ENCODE data around the gene CSPG5.

Gene CSPG5

DNA sequence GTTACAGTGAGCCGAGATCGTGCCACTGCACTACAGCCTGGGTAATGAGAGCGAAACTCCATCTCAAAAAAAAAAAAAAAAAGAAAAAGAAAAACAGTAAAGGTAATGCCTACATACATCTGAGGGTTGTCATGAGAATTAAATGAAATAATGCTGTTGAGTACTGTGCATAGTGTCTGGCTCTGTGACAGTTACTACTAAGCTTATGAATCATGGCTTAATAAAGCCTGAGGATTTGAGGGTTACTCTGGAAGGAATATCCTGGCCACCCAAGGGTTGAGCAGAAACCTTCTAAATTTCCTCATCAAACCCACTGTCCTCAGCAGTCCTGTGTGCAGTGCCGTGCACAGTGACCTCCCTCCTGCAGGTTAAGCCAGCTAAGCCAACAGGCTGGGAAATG is 38.4 kb downstream of the CSPG5 start:
- no peak for DNase-seq (ENCODE audit: low spot score)

GRCh38 chr3:47536967-47537366 is 41.7 kb downstream of the CSPG5 start:
- DNase-seq (ENCODE audit: low spot score), result no peak

GRCh38 chr3:47536221-47536891 is 42.3 kb downstream of the CSPG5 start:
- DNase-seq (ENCODE audit: low spot score), result no peak

DNA sequence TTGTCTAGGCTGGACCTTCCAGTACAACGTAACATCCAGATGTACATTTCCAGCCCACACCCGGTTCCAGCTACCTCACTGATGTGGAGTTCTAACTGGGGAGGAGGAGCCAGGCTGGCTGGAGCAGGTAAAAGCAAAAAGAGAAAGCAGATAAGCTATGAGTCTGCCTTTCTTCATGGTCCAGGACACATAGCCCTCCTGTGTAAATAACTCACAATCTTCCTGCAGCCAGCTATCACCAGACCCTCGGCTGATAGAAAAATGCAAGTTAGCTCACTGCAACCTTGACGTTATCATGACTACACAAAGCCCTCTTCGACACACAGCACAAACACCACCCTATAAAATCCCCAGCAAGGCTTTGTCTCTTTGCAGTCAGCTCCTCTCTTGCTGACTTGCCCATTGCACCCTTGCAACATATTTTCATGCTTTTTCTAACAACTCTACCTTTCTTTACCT is 44.6 kb downstream of the CSPG5 start:
- DNase-seq (ENCODE audit: low spot score), result no peak

- no peak for DNase-seq (ENCODE audit: low spot score)
Measured at GRCh38 chr3:47533481-47533880, 45.2 kb downstream of the CSPG5 start.

DNA sequence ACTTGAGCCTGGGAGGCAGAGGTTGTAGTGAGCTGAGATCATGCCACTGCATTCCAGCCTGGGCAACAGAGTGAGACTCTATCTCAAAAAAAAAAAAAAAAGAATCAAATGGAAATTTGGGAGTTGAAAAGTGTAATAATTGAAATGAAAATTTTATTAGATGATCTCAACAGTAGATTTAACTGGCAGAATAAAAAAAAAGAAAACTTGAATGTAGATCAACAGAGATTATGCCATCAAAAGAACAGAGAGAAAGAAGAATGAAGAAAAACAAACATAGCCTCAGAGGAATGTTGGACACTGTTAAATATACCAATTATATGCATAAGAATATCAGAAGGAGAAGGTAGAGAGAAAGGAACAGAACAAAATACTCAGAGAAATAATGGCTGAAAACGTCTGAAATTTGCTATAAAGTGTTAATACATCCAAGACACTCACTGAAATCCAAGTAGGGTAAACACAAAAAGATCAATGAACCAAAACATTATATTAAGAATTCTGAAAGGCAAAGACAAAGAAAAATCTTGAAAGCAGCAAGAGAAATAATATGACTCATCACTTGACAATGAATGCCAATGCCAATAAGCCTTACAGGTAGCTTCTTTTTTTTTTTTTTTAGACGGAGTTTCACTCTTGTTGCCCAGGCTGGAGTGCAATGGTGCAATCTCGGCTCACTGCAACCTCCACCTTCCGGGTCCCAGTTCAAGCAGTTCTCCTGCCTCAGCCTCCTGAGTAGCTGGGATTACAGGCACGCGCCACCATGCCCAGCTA is 50.5 kb downstream of the CSPG5 start:
- DNase-seq (ENCODE audit: low spot score), result no peak

GRCh38 chr3:47525617-47526016 is 53.0 kb downstream of the CSPG5 start:
- no peak for DNase-seq (ENCODE audit: low spot score)

- no peak for DNase-seq (ENCODE audit: low spot score)
Measured at GRCh38 chr3:47523310-47524073, 55.2 kb downstream of the CSPG5 start.

DNA sequence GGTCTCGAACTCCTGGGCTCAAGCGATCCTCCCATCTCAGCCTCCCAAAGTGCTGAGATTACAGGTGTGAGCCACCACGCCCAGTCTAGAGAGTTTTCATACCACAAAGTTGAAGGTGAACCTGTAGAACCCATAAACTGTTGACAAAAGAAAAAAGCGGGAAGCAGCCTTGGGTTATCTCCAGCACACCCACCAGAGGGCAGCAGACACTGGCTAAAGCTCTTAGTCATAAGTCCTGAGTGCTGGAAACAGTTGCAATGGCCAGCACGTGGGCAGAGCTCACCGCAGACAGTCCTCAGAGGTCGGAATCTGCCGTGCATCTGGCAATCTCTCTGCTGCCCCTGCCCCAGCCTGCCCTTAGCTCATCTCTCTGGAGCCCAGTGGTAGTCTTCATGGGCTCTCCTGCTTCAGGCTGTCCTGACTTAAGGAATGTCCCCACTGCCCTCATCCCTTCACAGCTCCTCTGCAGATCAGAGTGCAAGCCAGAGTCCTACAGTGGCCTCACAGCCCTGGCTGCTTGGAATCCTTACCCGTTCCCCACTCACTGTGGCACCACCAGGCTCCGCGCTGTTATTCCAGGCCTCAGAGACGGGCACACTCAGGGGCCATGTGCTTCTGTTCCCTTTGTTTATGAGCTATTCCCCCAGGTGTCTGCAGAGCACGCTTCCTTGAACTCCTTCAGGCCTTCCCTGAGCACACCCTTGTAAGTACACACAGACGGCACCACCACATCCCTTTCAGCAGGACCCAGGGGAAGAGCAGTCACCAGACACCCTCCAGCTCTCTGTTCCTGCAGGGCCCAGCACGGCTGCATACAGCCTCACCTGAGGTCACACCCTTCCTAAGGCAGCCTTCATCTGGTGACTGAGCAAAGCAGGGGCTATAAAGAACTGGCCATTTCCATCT is 56.3 kb downstream of the CSPG5 start:
- peak; percentile 91 for DNase-seq (ENCODE audit: low spot score)

DNA sequence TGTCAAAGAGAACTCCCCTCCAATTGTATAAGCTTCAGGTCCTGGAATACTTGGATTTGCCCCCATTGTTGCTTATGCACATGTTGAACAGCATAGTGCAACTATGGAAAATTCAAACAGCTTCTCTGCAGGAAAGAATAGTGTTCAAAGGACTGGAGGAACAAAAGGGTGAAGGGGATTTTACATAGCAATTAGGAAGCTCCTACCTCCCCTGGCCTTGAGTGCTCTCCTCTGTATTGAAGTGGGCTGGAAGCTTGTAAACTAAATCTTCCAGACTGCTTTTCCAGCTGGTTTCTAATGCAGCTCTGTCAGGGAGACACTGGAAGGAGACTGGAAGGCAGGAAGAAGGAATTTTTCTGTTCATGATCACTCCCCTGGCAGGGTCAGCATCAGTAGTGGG is 57.9 kb downstream of the CSPG5 start:
- no peak for DNase-seq (ENCODE audit: low spot score)

GRCh38 chr3:47517937-47518336 is 60.7 kb downstream of the CSPG5 start:
- DNase-seq (ENCODE audit: low spot score), result no peak

GRCh38 chr3:47515864-47516319 is 62.8 kb downstream of the CSPG5 start:
- DNase-seq (ENCODE audit: low spot score), result no peak

- no peak for DNase-seq (ENCODE audit: low spot score)
Measured at GRCh38 chr3:47515100-47515499, 63.6 kb downstream of the CSPG5 start.

DNA sequence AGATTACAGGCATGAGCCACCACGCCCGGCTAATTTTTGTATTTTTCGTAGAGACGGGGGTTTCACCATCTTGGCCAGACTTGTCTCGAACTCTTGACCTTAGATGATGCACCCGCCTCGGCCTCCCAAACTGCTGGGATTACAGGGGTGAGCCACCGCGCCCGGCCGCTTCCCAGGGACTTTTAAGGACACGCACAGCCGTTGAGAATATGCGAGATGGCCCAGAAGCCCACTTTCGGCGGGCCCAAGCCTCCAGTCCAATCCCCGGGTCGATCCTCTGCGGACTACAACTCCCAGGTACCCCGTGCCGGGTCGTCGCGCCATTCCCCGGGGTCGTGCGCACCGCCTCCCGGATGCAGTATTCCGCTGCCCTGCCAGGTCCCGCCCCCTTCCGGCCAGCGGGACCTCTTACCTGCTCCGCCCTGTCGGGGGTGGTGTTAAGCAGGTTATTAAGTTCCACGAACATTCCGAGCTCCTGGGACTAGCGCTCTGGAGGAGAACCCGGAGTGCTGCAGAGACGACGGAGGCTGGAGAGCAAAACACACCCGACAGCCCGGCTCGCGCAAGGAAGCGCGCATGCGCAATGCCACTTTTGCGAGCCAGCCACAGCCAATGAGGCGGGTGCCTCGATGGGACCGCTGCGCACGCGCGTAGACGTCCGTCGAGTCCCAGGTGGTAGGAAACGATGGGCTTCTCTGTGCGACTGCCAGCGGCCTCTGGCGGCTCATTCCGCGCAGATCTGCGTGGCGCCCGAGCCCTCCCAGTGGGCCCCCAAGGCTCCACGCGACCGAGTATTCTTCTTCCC is 65.3 kb downstream of the CSPG5 start, which contains the start of gene ELP6:
Gene ELP6 (minus strand): TSS at position 588 of the 805 bp plus-strand sequence. CDS start 122 bp downstream, at position 466.
- DNase-seq (ENCODE audit: low spot score), result peak; percentile 98

- peak; percentile 31 for DNase-seq (ENCODE audit: low spot score)
Measured at GRCh38 chr3:47512416-47513124, 66.1 kb downstream of the CSPG5 start.

Measured in GM03348 (cell line).